Erythroblast (primary cell): ENCODE data around the gene XPNPEP2.

ENCODE experiments used
- GATA1 ChIP-seq: IDR thresholded peaks from 2 replicates; pipeline ENCODE4 v1.6.1; 2011; ENCODE audit warnings: low read depth, mild to moderate bottlenecking, control low read depth, low read length, moderate library complexity
- POLR2A ChIP-seq: IDR thresholded peaks from 2 replicates; pipeline ENCODE4 v1.6.1; 2011; ENCODE audit warnings: mild to moderate bottlenecking, low read length

- TF ChIP-seq POLR2A (no peak), GATA1 (no peak)
Measured at GRCh38 chrX:129698150-129698549, 40.6 kb upstream of the XPNPEP2 start.
